ENCODE results near the gene PUS7L.

DNA sequence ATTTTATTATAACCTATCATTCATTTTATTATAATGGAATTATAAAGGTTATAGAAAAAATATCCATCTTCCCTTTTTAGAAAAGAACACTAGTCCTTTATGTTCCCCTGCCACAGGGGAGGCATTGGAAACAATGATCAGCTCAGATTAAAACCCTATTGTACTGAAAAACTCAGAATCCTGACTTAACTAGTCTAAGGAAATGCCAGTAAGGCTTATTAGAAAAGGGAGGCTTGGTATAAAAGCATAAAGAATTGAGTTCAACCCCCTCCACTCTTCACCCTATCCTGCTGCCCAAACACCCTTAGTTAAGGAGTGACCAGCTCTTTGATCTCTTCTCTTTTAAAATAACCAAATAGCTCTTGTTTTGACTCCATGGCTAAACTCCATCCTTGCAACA is 36.0 kb downstream of the PUS7L start:
- TF ChIP-seq, protein P1, sequence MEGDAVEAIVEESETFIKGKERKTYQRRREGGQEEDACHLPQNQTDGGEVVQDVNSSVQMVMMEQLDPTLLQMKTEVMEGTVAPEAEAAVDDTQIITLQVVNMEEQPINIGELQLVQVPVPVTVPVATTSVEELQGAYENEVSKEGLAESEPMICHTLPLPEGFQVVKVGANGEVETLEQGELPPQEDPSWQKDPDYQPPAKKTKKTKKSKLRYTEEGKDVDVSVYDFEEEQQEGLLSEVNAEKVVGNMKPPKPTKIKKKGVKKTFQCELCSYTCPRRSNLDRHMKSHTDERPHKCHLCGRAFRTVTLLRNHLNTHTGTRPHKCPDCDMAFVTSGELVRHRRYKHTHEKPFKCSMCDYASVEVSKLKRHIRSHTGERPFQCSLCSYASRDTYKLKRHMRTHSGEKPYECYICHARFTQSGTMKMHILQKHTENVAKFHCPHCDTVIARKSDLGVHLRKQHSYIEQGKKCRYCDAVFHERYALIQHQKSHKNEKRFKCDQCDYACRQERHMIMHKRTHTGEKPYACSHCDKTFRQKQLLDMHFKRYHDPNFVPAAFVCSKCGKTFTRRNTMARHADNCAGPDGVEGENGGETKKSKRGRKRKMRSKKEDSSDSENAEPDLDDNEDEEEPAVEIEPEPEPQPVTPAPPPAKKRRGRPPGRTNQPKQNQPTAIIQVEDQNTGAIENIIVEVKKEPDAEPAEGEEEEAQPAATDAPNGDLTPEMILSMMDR (IDR thresholded peaks at IDR 0.05), result no peak
- TF ChIP-seq EP300 (IDR thresholded peaks at IDR 0.05), result no peak

Measured in esophagus muscularis mucosa (tissue), 3 donors.